HEK293 (cell line): ENCODE measurements around the gene TBC1D17.

Experiments
- CTCF ChIA-PET: fragments of 350-600 bp; formaldehyde crosslinking; extraction: SDS; loops from one replicate; lab custom pipeline; 2021; ENCODE audit warnings: antibody characterized with exemption; lab: Yijun Ruan, JAX
- POLR2A ChIA-PET: fragments of 300-600 bp; formaldehyde crosslinking; extraction: SDS; loops from one replicate; lab custom pipeline; 2020; ENCODE audit warnings: antibody characterized with exemption, inconsistent platforms; lab: Yijun Ruan, JAX
- H3K27ac ChIP-seq: fragments of 200-500 bp; sonication (Bioruptor generic); 2 replicates; pipeline ENCODE4 v1.5.1; 2014; ENCODE audit warnings: low read depth, low read length, control low read depth, inconsistent platforms; ENCODE audit errors: extremely low read depth
- H3K36me3 ChIP-seq, 2 experiments: fragments of 200-500 bp in 1 of 2; sonication (Bioruptor generic) in 1 of 2; 1 replicate in 1 of 2; 2 replicates in 1 of 2; pipeline ENCODE4 v1.5.1; 2014 to 2017; ENCODE audit warnings: inconsistent platforms in 2 of 2, low read length in 2 of 2; ENCODE audit not compliant: control insufficient read depth in 2 of 2, insufficient read depth in 1 of 2
- H3K4me1 ChIP-seq: fragments of 200-500 bp; sonication (Bioruptor generic); 2 replicates; pipeline ENCODE4 v1.5.1; 2014; ENCODE audit warnings: mild to moderate bottlenecking, low read length, inconsistent platforms; ENCODE audit not compliant: control insufficient read depth, insufficient read depth
- H3K4me3 ChIP-seq: 2 replicates; pipeline ENCODE4 v1.5.1; 2011; ENCODE audit warnings: low read depth, mild to moderate bottlenecking, control low read depth, low read length, moderate library complexity
- H3K9me3 ChIP-seq: fragments of 200-500 bp; sonication (Bioruptor generic); 2 replicates; pipeline ENCODE4 v1.5.1; 2014; ENCODE audit warnings: low read depth, low read length, inconsistent platforms; ENCODE audit not compliant: control insufficient read depth, insufficient read depth
- GLIS1 ChIP-seq: fragments of 450-650 bp; formaldehyde crosslinking; IDR thresholded peaks from 2 replicates; pipeline ENCODE4 v1.5.1; 2016; ENCODE audit warnings: missing biosample characterization, missing genetic modification characterization
- GLIS2 ChIP-seq: fragments of 450-650 bp; formaldehyde crosslinking; IDR thresholded peaks from 2 replicates; pipeline ENCODE4 v1.5.1; 2016; ENCODE audit warnings: missing biosample characterization, missing genetic modification characterization
- HOXD13 ChIP-seq: sonication (generic); formaldehyde crosslinking; IDR thresholded peaks from 2 replicates; pipeline ENCODE4 v1.8.0; 2022; ENCODE audit warnings: missing genetic modification reagents, borderline replicate concordance
- KLF1 ChIP-seq: fragments of 450-650 bp; formaldehyde crosslinking; IDR thresholded peaks from 2 replicates; pipeline ENCODE4 v1.5.1; 2016; ENCODE audit warnings: missing biosample characterization, missing genetic modification characterization
- KLF7 ChIP-seq: fragments of 450-650 bp; formaldehyde crosslinking; IDR thresholded peaks from 2 replicates; pipeline ENCODE4 v1.5.1; 2016; ENCODE audit warnings: missing biosample characterization, missing genetic modification characterization, borderline replicate concordance
- KLF8 ChIP-seq: fragments of 450-650 bp; formaldehyde crosslinking; IDR thresholded peaks from 2 replicates; pipeline ENCODE4 v1.5.1; 2016; ENCODE audit warnings: missing biosample characterization, missing genetic modification characterization
- KLF9 ChIP-seq: fragments of 450-650 bp; formaldehyde crosslinking; IDR thresholded peaks from 2 replicates; pipeline ENCODE4 v1.5.1; 2016; ENCODE audit warnings: missing biosample characterization, missing genetic modification characterization, low read depth
- PBX3 ChIP-seq: sonication (generic); formaldehyde crosslinking; IDR thresholded peaks from 2 replicates; pipeline ENCODE4 v1.8.1; 2022; ENCODE audit warnings: mild to moderate bottlenecking, moderate library complexity, missing genetic modification reagents
- PRDM1 ChIP-seq: fragments of 450-650 bp; formaldehyde crosslinking; IDR thresholded peaks from 2 replicates; pipeline ENCODE4; 2016; ENCODE audit warnings: missing biosample characterization, missing genetic modification characterization
- SP3 ChIP-seq: fragments of 450-650 bp; formaldehyde crosslinking; IDR thresholded peaks from 2 replicates; pipeline ENCODE4 v1.5.1; 2016; ENCODE audit warnings: missing biosample characterization, missing genetic modification characterization
- ZBTB8A ChIP-seq: fragments of 450-650 bp; formaldehyde crosslinking; IDR thresholded peaks from 2 replicates; pipeline ENCODE4 v1.5.1; 2016; ENCODE audit warnings: missing biosample characterization, missing genetic modification characterization
- ZEB2 ChIP-seq: fragments of 450-650 bp; formaldehyde crosslinking; IDR thresholded peaks from 2 replicates; pipeline ENCODE4 v1.5.1; 2016; ENCODE audit warnings: missing biosample characterization, missing genetic modification characterization
- ZFP3 ChIP-seq: fragments of 450-650 bp; formaldehyde crosslinking; IDR thresholded peaks from 2 replicates; pipeline ENCODE4 v1.5.1; 2016; ENCODE audit warnings: low read depth, missing biosample characterization, missing genetic modification characterization
- ZNF10 ChIP-seq: fragments of 450-650 bp; formaldehyde crosslinking; IDR thresholded peaks from 2 replicates; pipeline ENCODE4 v1.5.1; 2017; ENCODE audit warnings: missing biosample characterization, missing genetic modification characterization
- ZNF112 ChIP-seq: fragments of 450-650 bp; formaldehyde crosslinking; IDR thresholded peaks from 2 replicates; pipeline ENCODE4 v1.5.0; 2017; ENCODE audit warnings: missing biosample characterization, missing genetic modification characterization
- ZNF248 ChIP-seq: fragments of 450-650 bp; formaldehyde crosslinking; IDR thresholded peaks from 2 replicates; pipeline ENCODE4 v1.5.1; 2017; ENCODE audit warnings: missing biosample characterization, missing genetic modification characterization
- ZNF302 ChIP-seq: fragments of 450-650 bp; formaldehyde crosslinking; IDR thresholded peaks from 2 replicates; pipeline ENCODE4 v1.5.1; 2016; ENCODE audit warnings: missing biosample characterization, missing genetic modification characterization, low read depth
- ZNF354C ChIP-seq: fragments of 450-650 bp; formaldehyde crosslinking; IDR thresholded peaks from 2 replicates; pipeline ENCODE4 v1.5.1; 2016; ENCODE audit warnings: missing biosample characterization, missing genetic modification characterization, low read depth, borderline replicate concordance
- ZNF433 ChIP-seq: fragments of 450-650 bp; formaldehyde crosslinking; IDR thresholded peaks from 2 replicates; pipeline ENCODE4 v1.5.1; 2016; ENCODE audit warnings: missing biosample characterization, missing genetic modification characterization, low read depth
- ZNF501 ChIP-seq: fragments of 450-650 bp; formaldehyde crosslinking; IDR thresholded peaks from 2 replicates; pipeline ENCODE4 v1.5.1; 2016; ENCODE audit warnings: missing biosample characterization, missing genetic modification characterization
- ZNF510 ChIP-seq: fragments of 450-650 bp; formaldehyde crosslinking; IDR thresholded peaks from 2 replicates; pipeline ENCODE4 v1.5.1; 2018; ENCODE audit warnings: mild to moderate bottlenecking, missing genetic modification characterization, missing biosample characterization; ENCODE audit not compliant: insufficient replicate concordance
- ZNF596 ChIP-seq: fragments of 450-650 bp; IDR thresholded peaks from 2 replicates; pipeline ENCODE4 v1.5.0; 2018; ENCODE audit warnings: missing biosample characterization, mild to moderate bottlenecking, missing genetic modification characterization, moderate library complexity
- ZNF600 ChIP-seq: fragments of 450-650 bp; formaldehyde crosslinking; IDR thresholded peaks from 2 replicates; pipeline ENCODE4 v1.5.1; 2016; ENCODE audit warnings: missing biosample characterization, missing genetic modification characterization
- ZNF610 ChIP-seq: fragments of 450-650 bp; formaldehyde crosslinking; IDR thresholded peaks from 2 replicates; pipeline ENCODE4 v1.5.1; 2016; ENCODE audit warnings: missing biosample characterization, missing genetic modification characterization, borderline replicate concordance
- ZNF660 ChIP-seq: fragments of 450-650 bp; IDR thresholded peaks from 2 replicates; pipeline ENCODE4 v1.5.1; 2018; ENCODE audit warnings: missing biosample characterization, mild to moderate bottlenecking, missing genetic modification characterization
- ZNF747 ChIP-seq: fragments of 450-650 bp; formaldehyde crosslinking; IDR thresholded peaks from 2 replicates; pipeline ENCODE4 v1.5.1; 2016; ENCODE audit warnings: missing biosample characterization, missing genetic modification characterization
- ZNF776 ChIP-seq: fragments of 450-650 bp; formaldehyde crosslinking; IDR thresholded peaks from 2 replicates; pipeline ENCODE4 v1.5.0; 2017; ENCODE audit warnings: missing biosample characterization, missing genetic modification characterization, borderline replicate concordance
- ZNF792 ChIP-seq: fragments of 450-650 bp; formaldehyde crosslinking; IDR thresholded peaks from 2 replicates; pipeline ENCODE4 v1.5.1; 2016; ENCODE audit warnings: missing biosample characterization, missing genetic modification characterization
- ZXDB ChIP-seq: fragments of 450-650 bp; formaldehyde crosslinking; IDR thresholded peaks from 2 replicates; pipeline ENCODE4 v1.5.1; 2016; ENCODE audit warnings: missing biosample characterization, missing genetic modification characterization
- TF ChIP-seq, protein P1 (sequence below): fragments of 450-650 bp; formaldehyde crosslinking; IDR thresholded peaks from 2 replicates; pipeline ENCODE4 v1.5.1; 2016; ENCODE audit warnings: missing biosample characterization, missing genetic modification characterization, low read depth
- TF ChIP-seq, protein P2 (sequence below): fragments of 450-650 bp; formaldehyde crosslinking; IDR thresholded peaks from 2 replicates; pipeline ENCODE4 v1.5.1; 2016; ENCODE audit warnings: missing biosample characterization, missing genetic modification characterization

TBC1D17 gene

DNA sequence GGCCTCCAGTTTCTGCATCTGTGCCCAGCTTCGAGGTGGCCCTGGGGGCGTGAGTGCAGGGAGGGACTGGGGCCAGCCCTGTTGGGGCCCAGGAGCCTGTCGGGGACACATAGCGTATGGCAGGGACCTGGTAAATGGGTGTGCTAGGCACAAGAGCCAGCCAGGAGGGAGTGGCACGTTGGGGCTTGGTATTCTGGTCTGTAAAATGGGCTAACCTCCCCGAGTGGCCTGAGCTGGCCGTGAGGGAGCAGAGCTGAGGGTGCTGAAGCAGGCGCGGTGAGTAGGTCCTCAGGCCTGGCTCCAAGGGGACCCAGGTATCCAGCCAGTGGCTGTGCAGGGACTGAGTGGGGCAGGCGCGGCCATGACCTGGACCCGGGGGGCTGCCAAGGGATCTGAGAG, 22.2 kb upstream of the TBC1D17 start (continued):
- TF ChIP-seq HOXD13 (CRISPR knock-in tag) (no peak), KLF9 (tag by site-specific recombination) (peak; percentile 31; the same call in 1 of the 2 replicates), ZNF302 (tag by site-specific recombination) (no peak), KLF8 (peak; percentile 50; the same call in 1 of the 2 replicates), ZNF660 (tag by site-specific recombination) (no peak), ZNF610 (no peak), ZXDB (tag by site-specific recombination) (no peak), KLF1 (tag by site-specific recombination) (peak; percentile 31; the same call in 1 of the 2 replicates), PRDM1 (tag by site-specific recombination) (no peak), ZNF354C (tag by site-specific recombination) (no peak), ZNF776 (no peak), KLF7 (0 out of 2 replicates have a peak, but pooled peaks have one; percentile 42), ZNF248 (no peak), ZNF600 (tag by site-specific recombination) (no peak), ZNF501 (tag by site-specific recombination) (no peak), SP3 (tag by site-specific recombination) (no peak), ZEB2 (no peak), ZBTB8A (tag by site-specific recombination) (no peak), ZNF510 (tag by site-specific recombination) (no peak), ZNF596 (no peak), ZNF747 (tag by site-specific recombination) (no peak), ZFP3 (tag by site-specific recombination) (no peak)
- TF ChIP-seq, protein P1, sequence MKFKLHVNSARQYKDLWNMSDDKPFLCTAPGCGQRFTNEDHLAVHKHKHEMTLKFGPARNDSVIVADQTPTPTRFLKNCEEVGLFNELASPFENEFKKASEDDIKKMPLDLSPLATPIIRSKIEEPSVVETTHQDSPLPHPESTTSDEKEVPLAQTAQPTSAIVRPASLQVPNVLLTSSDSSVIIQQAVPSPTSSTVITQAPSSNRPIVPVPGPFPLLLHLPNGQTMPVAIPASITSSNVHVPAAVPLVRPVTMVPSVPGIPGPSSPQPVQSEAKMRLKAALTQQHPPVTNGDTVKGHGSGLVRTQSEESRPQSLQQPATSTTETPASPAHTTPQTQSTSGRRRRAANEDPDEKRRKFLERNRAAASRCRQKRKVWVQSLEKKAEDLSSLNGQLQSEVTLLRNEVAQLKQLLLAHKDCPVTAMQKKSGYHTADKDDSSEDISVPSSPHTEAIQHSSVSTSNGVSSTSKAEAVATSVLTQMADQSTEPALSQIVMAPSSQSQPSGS (tag by site-specific recombination) = no peak

DNA sequence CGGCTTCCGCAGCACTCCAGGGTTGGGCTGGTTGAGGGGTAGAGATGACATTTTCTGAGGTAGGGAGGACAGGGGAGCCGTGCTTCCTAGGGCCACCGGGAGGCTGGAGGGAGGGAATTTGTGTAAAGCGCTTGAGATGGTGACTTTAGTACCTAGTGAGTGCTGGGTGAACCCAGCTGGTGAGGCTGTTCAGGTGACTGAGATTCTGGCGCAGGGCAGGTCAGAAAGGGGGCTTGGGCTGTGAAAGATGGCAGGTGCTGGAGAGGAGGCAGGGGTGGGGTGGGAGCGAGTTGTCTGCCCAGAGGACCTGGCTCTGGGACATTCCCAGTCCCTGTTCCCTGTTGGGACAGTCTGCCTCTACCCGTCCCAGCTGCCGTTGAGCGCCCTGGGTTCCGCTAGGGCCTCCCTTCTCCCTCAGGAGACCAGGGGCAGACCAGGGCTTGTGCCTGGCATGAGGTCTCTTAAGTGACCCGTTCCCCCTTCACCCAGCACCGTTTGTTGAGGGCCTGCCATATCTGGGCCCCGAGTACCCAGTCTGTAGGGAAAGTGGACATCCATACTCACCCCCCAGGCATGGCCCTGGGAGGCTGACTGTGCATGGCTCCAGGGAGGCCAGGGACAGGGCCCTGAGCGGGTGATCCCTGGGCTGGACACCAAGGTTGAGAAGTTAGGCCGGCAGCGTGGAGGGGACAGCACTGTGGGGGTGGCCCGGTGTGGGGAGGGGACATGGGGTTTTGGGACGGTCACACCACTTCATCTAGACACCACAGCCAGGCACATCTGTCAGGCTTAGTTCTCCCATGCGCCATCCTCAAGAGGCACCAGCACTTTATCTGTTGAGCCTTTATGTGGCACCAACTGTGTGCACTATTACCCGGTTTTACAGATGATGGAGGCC, 21.6 kb upstream of the TBC1D17 start:
- TF ChIP-seq, protein P2, sequence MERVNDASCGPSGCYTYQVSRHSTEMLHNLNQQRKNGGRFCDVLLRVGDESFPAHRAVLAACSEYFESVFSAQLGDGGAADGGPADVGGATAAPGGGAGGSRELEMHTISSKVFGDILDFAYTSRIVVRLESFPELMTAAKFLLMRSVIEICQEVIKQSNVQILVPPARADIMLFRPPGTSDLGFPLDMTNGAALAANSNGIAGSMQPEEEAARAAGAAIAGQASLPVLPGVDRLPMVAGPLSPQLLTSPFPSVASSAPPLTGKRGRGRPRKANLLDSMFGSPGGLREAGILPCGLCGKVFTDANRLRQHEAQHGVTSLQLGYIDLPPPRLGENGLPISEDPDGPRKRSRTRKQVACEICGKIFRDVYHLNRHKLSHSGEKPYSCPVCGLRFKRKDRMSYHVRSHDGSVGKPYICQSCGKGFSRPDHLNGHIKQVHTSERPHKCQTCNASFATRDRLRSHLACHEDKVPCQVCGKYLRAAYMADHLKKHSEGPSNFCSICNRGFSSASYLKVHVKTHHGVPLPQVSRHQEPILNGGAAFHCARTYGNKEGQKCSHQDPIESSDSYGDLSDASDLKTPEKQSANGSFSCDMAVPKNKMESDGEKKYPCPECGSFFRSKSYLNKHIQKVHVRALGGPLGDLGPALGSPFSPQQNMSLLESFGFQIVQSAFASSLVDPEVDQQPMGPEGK = 0 out of 2 replicates have a peak, but pooled peaks have one; percentile 12
- TF ChIP-seq ZNF792 (peak; percentile 94), ZNF433 (tag by site-specific recombination) (no peak), PBX3 (CRISPR knock-in tag) (0 out of 2 replicates have a peak, but pooled peaks have one; percentile 34), ZNF10 (no peak), GLIS2 (tag by site-specific recombination) (peak; percentile 57), ZNF600 (tag by site-specific recombination) (peak; percentile 74; the same call in 1 of the 2 replicates), ZXDB (tag by site-specific recombination) (0 out of 2 replicates have a peak, but pooled peaks have one; percentile 15), GLIS1 (peak; percentile 13; the same call in 1 of the 2 replicates), ZNF112 (tag by site-specific recombination) (no peak)
- TF ChIP-seq, all 188 proteins: peak for 7
- peaks cover 16% of the 10 kb centered on the region for H3K4me1 ChIP-seq
- ChIA-PET CTCF (interaction anchor here (0.5 kb wide), 1 partner anchor 103 kb away, joined by 3 read pairs; no protein-coding TSS in a partner anchor), POLR2A (interaction anchor here (8.8 kb wide), 1 partner anchor 8 kb away, joined by 128 read pairs; the partner anchor contains the start of gene PNKP)
- H3K36me3 ChIP-seq = peaks cover 12 to 68% of the 10 kb centered on the region in 2 experiments
- H3K27ac ChIP-seq = 0 out of 2 replicates have a peak overlapping the region, but pooled peaks have one; percentile 47
- H3K4me3 ChIP-seq = no peak overlapping the region
- no peaks in the 10 kb centered on the region for H3K9me3 ChIP-seq
